Measurements from ENCODE around the gene ADH1A. TPM values are rescaled to one million over a fixed set of nuclear protein-coding genes. Genes with fewer than 3 reads are reported as not detected.

Gene ADH1A
- total and polyA plus RNA-seq, 12 donors, result 0.21 to 1.00 (median 0.78) TPM; not detected in 8

DNA sequence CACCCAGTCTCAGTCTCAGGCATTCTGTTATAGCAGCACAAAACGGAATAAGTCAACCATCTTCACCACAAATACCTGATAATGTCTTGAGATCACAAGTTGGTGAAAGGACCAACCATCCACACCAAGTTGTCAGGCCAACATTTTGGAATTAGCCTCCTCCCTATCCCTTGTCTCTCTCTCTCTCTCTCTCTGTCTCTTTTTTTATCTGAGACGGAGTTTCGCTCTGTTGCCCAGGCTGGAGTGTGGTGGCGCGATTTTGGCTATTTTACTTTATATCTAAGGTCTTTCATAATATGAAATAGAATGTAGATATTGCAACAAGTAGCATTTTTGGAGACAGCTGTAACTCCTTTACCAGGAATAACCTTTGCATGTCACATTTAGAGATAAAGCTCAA is 15.7 kb downstream of the ADH1A start:
- Histone ChIP-seq H3K27ac (peak overlapping the region in 2 of 10 donors; percentile 0 to 47), H3K9me3 (peaks cover 0 to 10% (median 0%) of the 10 kb centered on the region in 11 donors), H3K27me3 (no peaks in the 10 kb centered on the region), H3K4me3 (no peak overlapping the region), H3K36me3 (no peaks in the 10 kb centered on the region), H3K4me1 (peaks cover 0 to 4% (median 0%) of the 10 kb centered on the region in 9 donors)
- intact Hi-C loops (cut with DNase I), result no loop called here
- ATAC-seq (no peak), DNase-seq (no peak)
- whole genome bisulfite sequencing, 2 donors, result 80 to 84% methylated on average over 5 of the region's 5 CpGs
- TF ChIP-seq, protein P1, sequence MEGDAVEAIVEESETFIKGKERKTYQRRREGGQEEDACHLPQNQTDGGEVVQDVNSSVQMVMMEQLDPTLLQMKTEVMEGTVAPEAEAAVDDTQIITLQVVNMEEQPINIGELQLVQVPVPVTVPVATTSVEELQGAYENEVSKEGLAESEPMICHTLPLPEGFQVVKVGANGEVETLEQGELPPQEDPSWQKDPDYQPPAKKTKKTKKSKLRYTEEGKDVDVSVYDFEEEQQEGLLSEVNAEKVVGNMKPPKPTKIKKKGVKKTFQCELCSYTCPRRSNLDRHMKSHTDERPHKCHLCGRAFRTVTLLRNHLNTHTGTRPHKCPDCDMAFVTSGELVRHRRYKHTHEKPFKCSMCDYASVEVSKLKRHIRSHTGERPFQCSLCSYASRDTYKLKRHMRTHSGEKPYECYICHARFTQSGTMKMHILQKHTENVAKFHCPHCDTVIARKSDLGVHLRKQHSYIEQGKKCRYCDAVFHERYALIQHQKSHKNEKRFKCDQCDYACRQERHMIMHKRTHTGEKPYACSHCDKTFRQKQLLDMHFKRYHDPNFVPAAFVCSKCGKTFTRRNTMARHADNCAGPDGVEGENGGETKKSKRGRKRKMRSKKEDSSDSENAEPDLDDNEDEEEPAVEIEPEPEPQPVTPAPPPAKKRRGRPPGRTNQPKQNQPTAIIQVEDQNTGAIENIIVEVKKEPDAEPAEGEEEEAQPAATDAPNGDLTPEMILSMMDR (IDR thresholded peaks at IDR 0.05), result no peak

DNA sequence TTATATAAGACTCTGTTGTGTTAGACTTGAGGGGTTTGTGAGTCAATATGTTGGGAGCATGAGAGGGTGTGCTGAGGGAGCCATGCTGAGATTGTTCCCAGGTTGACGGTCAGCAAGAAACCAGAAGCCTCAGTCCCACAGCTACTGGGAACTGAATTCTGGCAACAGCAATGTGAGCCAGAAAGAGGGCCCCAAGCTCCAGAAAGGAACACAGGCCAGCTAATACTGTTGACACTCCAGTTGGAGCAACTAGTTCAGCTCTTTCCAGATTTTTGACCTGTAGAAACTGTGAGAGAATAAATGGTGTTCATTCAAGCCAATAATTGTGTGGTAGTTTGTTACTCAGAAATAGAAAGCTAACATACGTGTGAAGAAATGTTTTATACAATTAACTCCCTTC is 17.1 kb downstream of the ADH1A start:
- DNase-seq (peak in 1 of 2 donors; percentile 6), ATAC-seq (peak in 7 of 8 donors; percentile 18 to 80 (median 55))
- 67 to 78% methylated on average over 2 of the region's 2 CpGs for WGBS, 2 donors
- H3K36me3 ChIP-seq, result no peaks in the 10 kb centered on the region
- no peaks in the 10 kb centered on the region for H3K27me3 ChIP-seq
- peaks cover 0 to 10% (median 0%) of the 10 kb centered on the region in 11 donors for H3K9me3 ChIP-seq
- peak overlapping the region in 3 of 10 donors; percentile 10 to 33 (median 13) for H3K27ac ChIP-seq
- intact Hi-C loops (cut with DNase I), result no loop called here
- H3K4me3 ChIP-seq, result no peak overlapping the region
- TF ChIP-seq, protein P1 (IDR thresholded peaks at IDR 0.05), result no peak
- no peaks in the 10 kb centered on the region for H3K4me1 ChIP-seq

DNA sequence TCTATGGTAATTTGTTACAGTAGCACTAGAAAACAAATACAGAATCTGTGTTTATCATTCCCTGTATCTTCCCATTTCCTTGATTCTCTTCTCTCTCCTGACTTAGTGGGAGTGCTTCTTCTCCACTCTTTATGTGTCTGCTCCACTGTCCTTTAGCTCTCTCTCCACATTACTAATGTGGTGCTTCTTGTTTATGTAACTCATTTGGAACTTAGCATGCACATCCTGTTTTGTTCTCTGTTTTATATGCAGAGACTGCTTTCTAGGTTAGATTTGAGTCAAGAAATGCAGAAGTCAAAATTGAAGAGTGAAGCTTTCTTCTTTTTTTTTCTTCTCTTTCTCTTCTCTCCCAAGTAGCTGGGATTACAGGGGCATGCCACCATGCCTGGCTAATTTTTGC is 25.9 kb downstream of the ADH1A start:
- Histone ChIP-seq H3K36me3 (no peaks in the 10 kb centered on the region), H3K4me1 (no peaks in the 10 kb centered on the region), H3K27me3 (no peaks in the 10 kb centered on the region), H3K4me3 (no peak overlapping the region), H3K9me3 (peaks cover 0 to 25% (median 0%) of the 10 kb centered on the region in 11 donors), H3K27ac (peak overlapping the region in 1 of 10 donors; percentile 1)
- no peak for DNase-seq
- intact Hi-C loops (cut with DNase I), result no loop called here
- no peak for ATAC-seq
- TF ChIP-seq, protein P1 (IDR thresholded peaks at IDR 0.05), result no peak

DNA sequence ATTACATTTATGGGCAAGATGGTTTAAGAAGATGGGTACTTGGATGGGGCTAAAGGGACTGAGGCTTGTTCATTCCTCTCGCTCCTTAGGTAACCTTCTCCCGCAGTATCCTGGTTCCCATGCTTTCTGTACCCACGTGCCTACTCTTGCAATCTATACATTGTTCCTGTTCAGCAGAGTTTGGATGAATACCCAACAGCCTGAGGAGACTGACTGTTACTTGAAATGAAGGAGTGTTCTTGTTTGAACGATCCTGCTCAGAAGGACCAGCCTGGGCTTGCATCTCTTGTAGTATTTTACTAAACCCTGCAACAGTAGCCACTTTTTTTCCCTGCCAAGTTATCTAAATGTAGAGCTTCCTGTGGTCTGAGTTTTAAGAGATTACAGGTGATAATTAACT is 38.0 kb downstream of the ADH1A start:
- intact Hi-C loops (cut with DNase I), result no loop called here
- TF ChIP-seq, protein P1 (IDR thresholded peaks at IDR 0.05), result no peak
- no peaks in the 10 kb centered on the region for H3K4me1 ChIP-seq
- ATAC-seq (no peak), DNase-seq (no peak)
- H3K27me3 ChIP-seq, result no peaks in the 10 kb centered on the region
- no peak overlapping the region for H3K27ac ChIP-seq
- H3K9me3 ChIP-seq, result peaks cover 0 to 4% (median 0%) of the 10 kb centered on the region in 11 donors
- no peak overlapping the region for H3K4me3 ChIP-seq
- no peaks in the 10 kb centered on the region for H3K36me3 ChIP-seq
- 83 to 87% methylated on average over 4 of the region's 4 CpGs for WGBS, 2 donors
